HG03196 (cell line): ENCODE data around the gene NEU3.
"Not testable (repeated sequence)": the region's sequence is repeated elsewhere in the genome, so short reads cannot be mapped to it uniquely, and the experiment has no call there.

ENCODE experiments used
- ATAC-seq: cut with Tn5 transposase; IDR thresholded peaks from one replicate; pipeline ENCODE4 v1.9.1; 2021; ENCODE audit not compliant: unreplicated experiment

The NEU3 gene

DNA sequence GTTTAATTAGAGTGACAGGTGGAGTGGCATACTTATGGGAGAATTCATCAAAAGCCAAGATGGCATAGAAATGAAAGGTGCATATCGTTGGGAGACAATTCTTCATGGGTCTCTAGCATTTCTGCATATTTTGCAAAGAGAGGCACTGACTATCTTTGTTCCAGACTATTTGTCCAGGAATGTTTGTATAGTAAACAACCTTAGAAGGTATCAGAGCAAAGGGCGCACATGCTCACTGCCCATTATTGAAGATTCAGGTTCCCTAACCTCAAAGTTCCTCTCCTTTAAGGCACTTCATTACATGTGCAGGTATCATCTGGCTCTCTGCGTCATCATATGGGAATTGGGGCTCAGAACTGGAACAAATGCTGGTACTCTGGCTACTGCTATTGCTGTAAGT is 4.7 kb upstream of the NEU3 start:
- ATAC-seq, result no peak

DNA sequence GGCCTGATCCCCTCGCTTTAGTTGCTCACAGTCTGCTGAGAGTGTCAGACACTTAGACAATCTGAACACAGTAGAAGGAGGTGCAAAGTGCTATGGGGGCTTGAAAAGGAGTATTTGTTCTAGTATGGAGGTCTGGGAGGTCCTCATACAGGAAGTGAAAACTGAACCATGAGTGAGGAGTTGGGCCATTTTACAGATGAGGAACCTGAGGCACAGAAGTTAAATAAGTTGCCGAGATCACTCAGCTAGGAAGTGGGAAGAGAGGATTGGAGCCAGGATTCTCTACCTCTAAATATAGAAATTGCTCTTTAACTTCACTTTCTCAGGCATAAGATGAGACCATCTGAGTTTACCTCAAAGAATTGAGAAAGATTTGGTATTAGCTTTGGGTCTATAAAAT is 4.0 kb upstream of the NEU3 start:
- no peak for ATAC-seq

DNA sequence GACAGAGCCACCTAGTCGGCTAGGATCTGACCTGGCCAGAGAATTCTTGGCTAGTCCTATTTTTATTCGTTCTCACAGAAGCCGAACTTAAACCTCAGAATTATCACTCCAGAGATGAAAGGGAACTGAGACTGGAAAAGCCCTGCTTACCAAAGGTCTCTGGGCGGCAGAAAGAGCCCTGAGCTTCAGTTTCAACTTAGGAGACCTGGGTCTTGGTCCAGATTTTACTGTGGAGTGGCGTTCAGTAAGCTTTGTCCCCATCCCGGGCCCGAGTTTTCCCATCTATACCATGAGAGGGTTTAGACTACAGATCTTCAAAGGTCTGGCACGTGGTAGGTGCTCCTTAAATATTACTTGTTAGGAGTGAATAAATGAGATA is 516 bp downstream of the NEU3 start:
- peak; percentile 11 for ATAC-seq

DNA sequence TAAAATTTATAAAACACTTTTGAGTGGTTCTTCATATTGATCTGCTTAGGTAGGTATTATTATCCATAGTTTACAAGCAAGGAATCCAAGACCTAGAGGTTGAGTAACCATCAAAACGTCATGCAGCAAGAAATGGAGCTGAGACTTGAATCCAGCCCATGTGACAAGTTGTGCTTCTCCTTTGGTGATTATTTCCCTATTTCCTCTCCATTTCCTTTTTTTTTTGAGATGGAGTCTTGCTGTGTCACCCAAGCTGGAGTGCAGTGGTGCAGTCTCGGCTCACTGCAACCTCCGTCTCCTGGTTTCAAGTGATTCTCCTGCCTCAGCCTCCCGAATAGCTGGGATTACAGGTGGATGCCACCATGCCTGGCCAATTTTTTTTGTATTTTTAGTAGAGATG is 1.4 kb downstream of the NEU3 start:
- ATAC-seq, result not testable (repeated sequence)

DNA sequence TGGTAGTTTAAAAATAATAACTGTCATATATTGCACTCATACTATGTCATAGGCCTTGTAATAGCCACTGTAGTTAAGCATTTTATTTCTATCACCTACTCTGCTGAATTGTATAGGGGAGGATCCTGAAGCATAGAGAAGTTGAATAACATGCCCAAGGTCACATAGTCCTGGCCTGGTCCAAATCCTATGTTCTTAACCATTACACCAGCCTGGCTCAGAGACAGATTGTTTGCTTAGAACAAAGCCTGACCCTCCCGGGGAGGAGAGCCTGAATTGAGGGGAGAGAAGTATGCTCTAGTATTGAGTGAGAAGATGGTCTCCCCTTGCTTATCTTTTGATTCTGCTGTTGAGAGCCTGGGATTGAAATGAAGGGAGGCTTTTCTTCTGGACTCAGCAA is 2.2 kb downstream of the NEU3 start:
- no peak for ATAC-seq

DNA sequence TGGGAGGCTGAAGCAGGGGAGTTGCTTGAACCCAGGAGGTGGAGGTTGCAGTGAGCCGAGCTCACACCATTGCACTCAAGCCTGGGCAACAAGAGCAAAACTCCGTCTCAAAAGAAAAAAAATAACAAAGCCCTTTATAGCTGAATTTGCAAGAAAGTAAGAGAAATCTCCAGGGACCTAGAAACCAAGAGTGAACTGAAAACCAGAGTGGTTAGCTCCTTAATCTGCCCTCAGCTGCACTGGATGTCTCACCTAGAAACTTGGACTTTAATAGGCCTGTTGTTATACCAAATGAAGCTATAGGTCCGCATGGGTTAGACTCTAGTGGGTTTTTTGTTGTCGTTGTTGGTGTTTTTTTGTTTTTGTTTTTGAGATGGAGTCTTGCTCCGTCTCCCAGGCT is 4.1 kb downstream of the NEU3 start:
- ATAC-seq, result no peak

DNA sequence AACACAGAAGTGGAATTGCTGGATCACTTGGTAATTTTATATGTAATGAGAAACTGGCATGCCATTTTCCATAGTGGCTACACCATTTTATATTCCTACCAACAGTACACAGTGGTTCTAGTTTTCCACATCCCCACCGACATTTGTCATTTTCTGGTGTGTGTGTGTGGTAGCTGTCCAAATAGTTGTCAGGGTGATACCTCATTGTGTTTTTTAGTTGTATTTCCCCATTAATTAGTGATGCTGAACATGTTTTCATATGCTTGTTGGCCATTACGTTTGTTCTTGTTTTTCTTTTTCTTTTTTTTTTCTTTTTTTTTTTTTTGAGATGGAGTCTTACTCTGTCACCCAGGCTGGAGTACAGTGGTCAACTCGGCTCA is 12.2 kb downstream of the NEU3 start:
- ATAC-seq, result no peak

DNA sequence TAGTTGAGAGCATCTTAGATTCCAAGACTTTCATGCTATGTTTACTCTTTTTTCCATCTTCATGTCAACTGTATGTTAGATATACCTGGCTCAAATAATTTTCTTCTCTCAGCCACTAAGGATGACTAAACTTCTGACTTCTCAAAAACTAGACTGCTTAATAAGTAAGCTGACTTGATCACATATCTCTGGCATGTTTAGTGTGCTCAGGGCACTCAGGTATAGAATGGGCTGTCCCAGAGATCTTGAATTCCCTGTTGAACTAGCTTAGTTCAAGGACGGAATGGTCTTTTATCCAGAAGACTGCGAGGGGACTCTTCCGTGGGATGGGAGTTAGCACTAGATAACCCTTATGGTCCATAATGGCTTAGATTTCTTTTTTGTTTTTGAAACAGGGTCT is 13.0 kb downstream of the NEU3 start:
- ATAC-seq, result no peak

DNA sequence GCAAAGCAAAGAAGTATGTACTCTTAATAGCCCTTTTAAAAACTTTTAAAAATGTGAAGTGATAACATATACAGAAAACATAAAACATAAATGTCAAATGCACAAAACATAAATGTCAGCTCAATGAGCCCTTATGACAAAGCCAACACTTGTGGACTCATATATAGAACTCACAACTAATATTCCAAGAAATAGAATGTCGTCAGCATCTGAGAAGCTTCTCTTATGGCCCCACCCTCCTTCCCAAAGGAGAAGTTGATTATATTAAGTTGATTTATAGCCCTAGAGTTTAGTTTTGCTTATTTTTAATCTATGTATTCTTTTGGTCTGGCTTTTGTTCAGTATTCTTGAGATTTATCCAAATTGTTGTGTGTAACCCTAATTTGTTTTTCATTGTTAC is 13.8 kb downstream of the NEU3 start:
- no peak for ATAC-seq

DNA sequence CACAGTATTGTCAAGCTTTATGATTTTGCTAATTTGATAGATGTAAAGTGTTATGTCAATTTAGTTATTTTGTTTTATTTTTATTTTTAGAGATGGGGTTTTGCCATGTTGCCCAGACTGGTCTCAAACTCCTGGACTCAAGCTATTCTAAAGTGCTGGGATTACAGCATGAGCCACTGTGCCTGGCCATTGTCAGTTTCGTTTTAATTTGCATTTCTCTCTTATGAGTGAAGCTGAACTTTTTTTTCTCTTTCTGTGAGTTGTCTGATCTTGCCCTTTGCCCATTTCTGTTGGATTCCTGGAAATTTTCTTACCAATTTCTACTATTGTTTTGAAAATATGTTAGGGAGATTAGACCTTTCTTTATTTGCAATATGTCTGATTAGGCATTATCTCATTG is 15.5 kb downstream of the NEU3 start:
- no peak for ATAC-seq

DNA sequence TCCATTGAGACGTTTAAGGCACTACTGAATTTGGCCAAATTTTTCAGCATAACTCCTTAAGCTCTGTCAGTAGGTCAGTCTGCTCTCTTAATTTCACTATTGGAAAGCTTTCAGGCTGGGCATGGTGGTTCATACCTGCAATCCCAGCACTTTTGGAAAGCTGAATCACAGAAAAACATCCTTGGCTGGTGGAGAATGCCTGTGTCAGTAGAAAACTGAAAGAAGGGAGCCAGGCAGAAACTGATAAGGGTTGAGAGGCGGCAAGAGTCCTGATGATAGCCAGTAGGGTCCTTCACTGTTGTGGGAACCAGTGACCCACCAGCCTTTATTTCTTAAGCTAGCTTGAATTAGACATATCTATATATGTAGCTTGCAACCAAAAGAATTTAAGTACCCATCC is 22.6 kb downstream of the NEU3 start:
- ATAC-seq, result no peak

DNA sequence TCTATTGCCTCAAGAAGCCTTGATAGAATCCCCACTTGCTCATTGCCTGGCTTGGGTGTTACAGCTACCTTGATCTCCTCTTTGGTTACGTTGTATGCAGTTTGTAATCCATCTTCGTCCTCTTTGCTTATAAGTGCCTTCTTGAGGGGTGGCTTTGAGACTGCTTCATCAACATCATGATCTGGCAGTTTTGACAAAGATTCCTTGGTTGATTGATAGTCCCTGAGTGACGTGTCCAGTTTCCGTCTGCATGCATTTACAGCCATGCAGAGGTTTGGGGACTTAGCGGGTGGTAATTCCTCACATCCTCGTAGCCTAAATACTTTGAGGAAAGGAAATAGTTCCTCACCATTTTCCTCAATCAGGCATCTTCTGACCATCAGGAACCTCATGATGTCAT is 23.1 kb downstream of the NEU3 start:
- no peak for ATAC-seq

DNA sequence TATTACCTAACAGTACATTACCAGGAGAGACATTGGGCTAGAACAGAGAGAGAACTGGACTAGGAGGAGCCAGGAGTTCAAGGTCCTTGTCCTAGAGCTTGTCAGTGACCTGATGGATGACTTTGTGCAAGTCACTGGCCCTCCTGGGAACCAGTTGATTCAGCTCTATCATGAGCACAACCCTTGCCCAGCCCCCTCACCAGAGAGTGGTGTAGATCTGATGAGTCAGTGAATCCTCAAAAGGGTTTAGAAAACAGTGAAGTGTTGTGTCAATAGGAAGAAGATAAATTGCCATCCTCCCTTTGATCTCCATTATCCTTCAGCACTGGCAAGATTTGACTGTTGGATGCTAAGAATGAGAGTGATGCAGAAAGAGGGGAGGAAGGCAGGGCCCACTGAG is 24.3 kb downstream of the NEU3 start:
- ATAC-seq, result no peak

DNA sequence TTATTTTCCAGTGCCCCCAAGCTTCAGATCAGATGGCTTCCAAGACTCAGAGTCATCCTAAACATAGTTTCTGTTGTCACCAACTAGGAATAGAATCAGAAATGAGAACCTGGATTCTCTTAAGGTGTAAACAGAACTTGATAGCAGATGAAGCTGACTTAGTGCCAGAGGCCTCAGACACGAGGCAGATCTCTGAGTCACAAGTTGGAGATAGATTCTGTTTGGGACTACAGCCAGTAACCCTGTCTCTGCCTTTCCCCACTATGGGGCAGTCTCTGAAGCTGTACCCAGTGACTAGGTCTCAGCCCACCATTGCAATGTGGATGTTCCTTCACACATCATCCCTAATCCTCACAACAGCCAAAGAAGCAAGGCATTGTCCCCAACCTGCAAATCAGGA is 25.4 kb downstream of the NEU3 start:
- ATAC-seq, result no peak

DNA sequence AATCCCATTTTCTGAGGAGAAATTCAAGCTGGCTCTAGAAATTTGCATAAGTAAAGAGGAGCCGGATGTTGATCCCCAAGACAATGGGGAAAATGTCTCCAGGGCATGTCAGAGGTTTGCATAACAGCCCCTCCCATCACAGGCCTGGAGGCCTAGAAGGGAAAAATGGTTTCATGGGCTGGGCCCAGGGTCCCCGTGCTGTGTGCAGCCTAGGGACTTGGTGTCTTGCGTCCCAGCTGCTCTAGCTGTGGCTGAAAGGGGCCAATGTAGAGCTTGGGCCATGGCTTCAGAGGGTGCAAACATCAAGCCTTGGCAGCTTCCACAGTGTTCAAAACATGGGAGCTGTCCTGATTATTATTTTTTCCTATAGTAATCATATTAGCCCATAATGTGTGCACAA is 30.5 kb downstream of the NEU3 start:
- ATAC-seq, result not testable (repeated sequence)

DNA sequence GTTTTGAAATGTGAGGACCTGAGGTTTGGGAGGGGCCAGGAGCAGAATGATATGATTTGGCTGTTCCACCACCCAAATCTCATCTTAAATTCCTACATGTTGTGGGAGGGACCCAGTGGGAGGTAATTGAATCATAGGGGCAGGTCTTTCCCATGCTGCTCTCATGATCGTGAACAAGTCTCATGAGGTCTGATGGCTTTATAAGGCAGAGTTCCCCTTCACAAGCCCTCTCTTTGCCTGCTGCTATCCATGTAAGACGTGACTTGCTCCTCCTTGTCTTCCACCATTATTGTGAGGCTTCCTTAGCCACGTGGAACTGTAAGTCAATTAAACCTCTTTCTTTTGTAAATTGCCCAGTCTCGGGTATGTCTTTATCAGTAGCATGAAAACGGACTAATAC is 31.6 kb downstream of the NEU3 start:
- not testable (repeated sequence) for ATAC-seq

DNA sequence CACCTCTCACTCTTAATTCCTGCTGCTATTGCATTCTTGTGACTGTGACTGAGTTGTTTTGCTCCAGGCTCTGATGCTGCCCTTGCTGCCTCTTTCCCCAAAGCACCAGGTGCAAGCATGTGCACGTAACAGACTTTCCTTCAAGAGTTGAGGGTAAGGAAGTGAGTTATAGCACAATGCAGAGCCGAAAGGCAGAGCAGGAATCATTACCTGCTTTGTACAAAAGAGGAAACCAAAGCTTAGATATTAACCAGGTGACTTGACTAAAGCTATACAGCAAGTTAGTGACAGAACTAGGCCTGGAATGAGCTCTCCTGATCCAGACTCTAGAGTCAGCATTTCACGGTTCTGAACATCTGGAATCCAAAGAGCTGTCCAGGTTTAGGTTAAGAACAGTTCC is 33.6 kb downstream of the NEU3 start:
- ATAC-seq, result no peak

DNA sequence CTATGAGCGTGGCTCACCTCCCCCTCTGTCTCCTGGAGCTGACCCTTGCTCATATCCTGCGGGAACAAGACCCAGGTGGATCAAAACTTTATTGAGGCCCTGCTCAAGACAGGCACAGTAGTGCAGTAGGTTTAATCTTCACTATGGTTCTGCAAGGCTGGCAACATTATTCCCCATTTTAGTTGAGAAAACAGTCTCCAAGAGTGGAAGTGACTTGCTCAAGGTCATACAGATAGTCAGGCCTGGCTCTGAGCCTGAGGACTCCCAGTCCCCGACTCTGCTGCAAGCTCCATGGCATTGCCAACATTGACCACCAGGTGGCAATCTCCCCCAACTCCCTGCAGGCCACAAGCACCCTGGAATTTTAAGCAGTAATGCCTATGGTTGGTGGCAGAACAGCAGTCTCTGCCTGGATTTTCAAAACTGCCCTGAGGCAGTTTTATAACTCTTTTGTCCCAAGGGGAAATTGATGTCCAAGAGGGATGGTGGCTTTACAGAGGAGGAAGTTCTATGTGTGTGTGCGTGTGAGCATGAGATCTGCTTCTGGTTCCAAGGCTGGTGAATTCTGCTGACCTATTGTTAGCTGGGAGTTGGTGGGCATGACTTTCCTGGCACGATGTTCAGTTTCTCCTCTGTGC is 34.1 kb downstream of the NEU3 start:
- ATAC-seq, result no peak

DNA sequence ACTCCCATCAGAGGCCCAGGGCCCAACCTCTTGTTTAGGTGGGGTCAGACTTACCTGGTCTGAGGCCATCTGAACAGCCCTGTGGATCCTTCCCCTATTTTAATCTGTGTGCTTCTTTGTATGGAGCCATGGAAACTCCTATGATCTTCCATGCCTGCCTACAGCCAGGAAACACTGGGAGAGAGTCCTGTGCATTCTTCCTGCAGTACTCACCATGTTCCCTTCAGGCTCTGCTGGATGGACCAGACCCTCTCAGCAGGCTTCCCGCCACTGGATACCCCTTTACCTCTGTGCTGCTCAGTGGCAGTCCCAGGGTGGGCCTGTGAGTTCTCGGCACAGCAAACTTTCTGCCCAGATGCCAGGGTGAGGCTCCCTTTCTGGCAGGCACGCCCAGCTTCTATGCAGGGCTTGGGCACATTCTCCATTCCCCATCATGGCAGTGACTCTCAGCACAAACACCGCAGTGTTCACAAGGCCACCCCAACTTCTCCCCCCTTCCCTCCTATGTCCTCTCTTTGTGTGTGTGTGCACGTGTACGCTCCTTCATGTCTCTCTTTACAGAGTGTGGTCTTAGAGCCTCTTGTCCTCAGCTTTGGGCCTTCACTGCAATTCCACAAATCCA is 34.8 kb downstream of the NEU3 start:
- no peak for ATAC-seq

DNA sequence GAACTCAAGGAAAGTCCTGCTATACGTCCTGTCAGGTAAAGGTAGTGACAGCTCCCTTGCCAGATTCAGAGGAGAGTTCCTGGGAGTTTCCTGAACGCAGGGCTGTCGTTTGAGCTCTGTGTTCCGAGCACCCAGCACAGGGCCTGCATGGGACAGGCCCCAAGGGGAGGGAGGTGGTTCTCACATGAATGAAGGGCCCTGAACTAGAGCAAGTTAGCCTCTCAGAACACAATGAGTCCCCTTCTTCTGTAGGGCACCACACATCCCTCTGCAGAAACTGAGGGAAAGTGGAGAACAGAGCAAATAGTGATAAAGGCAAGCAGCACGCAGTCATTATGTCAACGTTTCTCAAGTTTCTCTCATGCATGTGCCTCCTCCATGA is 35.3 kb downstream of the NEU3 start:
- no peak for ATAC-seq

DNA sequence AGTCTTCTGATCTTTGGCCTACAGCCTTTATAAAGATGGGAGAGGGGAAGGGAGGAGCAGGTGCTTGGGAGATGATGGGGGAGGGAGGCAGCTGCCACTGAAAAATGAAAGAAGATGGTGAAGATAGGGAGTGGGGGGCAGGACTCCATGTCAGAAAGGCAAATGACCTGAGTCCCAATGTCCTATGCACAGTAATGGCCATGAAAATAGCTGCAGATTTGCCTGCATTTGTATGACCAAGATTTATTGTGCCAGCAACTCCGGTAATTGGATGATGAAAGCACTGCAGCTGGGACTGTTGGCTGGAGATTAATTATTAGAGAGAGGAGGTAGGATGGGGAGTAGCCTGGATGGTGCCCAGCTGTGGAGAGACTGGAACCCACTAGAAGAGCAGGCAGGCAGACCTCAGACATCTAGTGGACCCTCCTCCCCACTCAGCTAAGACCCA is 36.1 kb downstream of the NEU3 start:
- no peak for ATAC-seq

DNA sequence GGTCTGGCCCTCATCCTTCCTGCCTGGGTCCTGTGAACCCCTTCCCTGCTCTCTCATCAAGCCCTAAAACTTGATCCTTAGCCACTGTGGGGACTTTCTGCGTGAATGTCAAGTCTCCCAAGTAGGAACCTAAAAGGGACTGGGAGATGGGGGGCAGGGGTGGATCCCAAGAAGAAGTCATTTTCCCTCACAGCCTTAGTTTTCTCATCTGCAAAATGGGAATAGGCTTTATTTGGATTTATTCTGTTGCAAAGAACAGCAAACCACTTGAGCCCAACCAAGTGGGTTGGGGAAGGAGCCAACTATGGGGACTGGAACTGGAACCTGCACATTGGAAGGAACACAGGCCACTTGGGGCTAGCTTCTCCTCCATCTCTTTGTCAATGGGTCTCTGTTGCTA is 36.8 kb downstream of the NEU3 start:
- ATAC-seq, result no peak

DNA sequence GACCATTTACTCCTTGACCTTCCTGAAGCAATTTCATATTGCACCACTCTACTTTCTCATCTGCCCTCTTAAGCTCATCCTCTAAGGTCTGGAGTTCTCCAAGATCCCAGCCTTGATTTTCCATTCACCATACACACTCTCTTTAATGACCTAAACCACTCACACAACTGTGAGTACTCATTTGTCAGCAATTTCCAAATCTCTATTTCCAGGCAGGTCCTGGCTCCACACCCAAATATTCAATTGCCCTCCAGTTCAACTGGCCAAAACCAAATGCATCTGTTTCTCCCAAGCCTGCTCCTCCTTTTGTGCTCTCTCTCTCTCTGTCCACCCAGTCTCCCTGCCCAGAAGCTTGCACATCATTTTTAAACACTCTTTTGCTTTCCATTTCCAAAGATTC is 39.6 kb downstream of the NEU3 start:
- ATAC-seq, result no peak
